GM18870 (cell line): ENCODE measurements around the gene HPCAL1.

Source experiments
- ATAC-seq: cut with Tn5 transposase; IDR thresholded peaks from one replicate; pipeline ENCODE4 v1.9.1; 2021; ENCODE audit warnings: moderate library complexity; ENCODE audit not compliant: unreplicated experiment

The HPCAL1 gene

GRCh38 chr2:10382354-10383061 is 79.8 kb downstream of the HPCAL1 start:
- ATAC-seq, result no peak

DNA sequence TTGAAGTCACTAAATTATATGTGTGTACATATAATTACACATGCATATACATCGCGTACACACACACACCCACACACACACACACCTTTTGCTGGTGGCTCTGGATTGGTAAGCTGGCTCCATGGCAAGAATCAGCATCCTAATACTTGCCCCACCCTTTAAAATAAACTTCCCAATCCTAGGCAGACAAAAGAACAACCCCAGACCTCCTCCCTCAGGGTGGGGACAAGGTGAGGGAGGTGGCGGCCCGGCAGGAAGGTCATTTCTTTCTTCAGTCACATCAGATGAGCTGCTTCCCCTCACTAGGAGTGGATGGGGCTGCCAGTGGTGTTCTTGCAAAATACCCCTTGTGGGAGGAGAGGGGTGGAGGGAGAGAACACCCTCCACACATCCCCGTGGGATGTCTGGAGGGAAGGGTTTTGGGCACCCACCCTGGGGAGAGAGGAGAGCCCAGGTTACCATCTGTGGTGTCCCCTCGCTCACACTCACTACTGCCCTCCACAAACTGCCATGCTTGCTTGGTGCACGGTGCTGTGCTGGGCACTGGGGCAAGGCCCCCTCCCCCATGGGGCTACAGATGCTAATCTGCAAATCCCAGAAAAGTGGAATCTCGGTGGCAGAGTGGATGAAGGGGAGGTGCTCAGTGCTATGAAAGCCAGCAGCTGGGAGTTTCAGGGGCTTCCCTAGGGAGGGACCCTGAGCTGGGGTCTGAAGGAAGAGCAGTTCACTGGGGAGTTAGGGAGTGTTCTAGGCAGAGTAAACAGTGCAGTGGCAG is 81.4 kb downstream of the HPCAL1 start:
- no peak for ATAC-seq

DNA sequence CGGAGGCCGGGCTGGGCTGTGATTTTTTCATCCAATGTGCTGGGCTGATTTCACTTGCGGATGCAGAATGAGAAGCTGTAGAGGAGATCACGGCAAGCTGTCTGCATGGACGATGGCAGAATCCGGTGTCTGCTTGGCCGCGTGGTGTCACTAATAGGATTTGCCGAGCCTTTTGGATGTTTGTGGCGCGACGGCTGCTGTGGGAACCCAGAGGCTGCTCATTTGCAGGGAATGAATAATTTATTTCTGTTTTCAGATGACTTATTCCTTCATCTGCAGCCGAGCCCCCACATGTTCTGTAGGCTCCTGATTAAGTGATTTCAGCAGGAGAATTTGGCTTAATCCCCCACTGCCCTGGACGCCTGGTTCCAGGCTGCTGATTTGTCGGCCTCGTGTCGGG is 82.8 kb downstream of the HPCAL1 start:
- no peak for ATAC-seq

DNA sequence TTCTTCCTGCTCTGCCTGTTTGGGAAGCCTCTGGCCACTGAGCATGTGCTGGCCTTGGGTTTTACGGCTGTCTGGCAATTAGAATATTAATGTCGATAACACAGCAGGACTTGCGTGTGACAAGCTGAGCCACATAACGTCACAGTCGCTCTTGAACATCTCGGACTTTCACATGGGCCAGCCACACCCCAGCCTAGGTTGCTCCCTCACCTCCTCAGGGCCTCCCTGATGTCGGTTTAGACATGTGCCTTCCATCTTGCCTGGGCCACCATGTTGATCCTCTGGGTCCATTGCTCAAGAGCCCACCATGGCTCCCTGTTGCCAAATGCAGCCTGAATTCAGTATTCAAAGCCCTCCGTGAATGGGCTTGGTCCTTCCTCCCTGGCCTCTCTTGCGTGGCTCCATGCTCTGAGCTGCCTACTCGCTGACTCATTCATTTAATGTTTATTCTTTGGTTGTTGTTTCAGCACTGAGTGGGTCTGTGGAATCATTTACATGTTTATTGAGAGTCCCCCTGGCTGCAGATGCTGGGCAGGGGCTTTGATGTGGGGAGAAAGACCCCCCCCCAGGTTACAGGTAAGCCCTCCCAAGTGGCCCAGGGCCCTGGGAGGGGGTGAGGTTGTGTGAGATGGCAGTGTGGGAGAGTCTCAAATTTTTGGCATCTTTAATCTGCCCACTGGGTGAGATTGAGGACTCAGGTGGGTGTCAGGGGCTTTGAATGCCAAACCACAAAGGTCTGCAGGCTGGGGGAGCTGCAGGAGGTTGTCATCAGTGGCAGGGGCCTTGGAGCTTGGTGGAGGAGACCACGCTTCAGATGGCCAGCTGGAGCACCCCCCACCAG is 83.4 kb downstream of the HPCAL1 start:
- ATAC-seq, result no peak

DNA sequence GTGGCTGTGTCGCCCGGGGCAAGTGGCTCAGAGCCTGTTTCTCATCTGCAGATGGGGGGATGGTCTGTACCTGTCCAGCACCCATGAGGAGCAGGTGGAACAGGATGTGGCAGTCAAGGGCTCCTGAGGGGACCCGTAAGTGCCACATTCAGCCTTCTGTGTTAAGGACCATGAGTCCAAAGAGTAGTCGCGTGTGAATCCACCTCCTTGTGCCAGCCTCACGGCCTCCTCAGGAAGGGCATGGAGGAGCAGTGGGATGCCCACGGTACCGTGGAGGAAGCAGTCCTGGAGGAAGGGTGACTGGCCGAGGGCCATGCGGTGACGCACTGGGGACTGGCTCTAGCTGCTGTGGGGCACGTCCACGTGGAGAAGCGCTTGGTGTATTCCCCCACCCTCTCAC is 84.3 kb downstream of the HPCAL1 start:
- no peak for ATAC-seq

GRCh38 chr2:10388954-10389560 is 86.4 kb downstream of the HPCAL1 start:
- no peak for ATAC-seq

- no peak for ATAC-seq
Measured at GRCh38 chr2:10389573-10389972, 86.9 kb downstream of the HPCAL1 start.

DNA sequence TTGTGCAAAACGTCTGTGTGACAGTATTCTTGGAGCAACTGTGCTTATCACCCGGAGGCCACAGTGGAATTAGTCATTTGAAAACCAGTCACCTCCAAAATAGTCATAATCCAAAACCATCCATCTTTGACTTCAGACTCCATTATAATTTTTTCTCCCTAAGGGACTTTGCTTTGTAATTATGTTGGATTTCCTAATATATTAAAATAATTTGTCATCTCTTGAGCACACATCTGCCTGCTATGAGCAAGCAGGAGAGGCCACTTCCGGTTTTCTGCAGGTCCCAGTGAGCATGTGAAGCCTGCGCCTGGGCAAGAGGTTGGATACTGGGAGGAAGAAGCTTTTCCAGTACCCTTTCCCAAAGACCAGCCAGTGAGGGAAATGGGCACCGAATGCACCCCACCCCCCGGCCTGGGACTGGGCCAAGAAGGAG is 87.7 kb downstream of the HPCAL1 start:
- no peak for ATAC-seq

DNA sequence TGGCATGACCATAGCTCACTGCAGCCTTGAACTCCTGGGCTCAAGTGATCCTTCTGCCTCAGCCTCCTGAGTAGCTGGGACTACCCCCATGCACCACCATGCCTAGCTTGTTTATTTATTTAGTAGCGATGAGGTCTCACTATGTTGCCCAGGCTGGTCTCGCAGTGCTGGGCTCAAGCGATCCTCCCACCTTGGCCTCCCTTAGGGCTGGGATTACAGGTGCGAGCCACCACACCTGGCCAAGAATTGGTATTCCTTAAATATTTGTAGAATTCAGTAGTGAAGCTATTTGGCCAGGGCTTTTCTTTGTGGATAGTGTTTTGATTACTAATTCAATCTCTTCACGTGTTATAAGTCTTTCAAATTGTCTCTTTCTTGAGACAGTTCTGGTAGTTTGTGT is 89.4 kb downstream of the HPCAL1 start:
- no peak for ATAC-seq

DNA sequence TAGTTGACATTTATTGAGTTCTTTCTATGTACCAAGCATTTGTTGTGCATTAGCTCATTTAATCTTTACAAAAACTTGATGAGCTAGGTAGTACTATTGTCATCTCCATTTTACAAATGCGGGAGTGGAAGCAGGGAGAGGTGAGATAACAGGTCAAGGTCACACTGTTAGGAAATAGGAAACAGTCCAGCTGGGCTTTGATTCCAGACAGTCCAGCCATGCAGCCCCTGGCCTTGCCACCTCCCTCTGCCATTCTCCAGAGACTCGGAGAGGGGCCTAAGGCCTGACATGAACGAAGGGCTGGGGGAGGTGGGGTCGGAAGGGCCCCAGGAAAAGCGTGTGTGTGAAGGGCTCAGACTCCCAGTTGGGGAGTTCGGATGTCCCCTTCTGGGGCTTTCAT is 89.8 kb downstream of the HPCAL1 start:
- ATAC-seq, result no peak

- no peak for ATAC-seq
Measured at GRCh38 chr2:10392951-10393639, 90.4 kb downstream of the HPCAL1 start.

DNA sequence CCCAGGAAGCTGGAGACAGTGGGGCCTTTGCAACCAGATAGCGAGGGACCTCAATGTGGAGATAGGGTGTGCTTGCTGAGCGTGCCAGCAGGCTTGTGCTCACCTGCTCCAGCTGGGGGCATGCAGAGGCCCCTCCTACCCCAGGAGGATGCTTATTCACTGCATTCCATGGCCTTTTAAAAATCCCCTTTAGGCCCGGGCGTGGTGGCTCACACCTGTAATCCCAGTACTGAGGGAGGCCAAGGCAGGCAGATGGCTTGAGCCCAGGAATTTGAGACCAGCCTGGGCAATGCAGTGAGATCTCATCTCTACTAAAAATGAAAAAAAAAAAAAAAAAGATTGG is 90.9 kb downstream of the HPCAL1 start:
- no peak for ATAC-seq

- no peak for ATAC-seq
Measured at GRCh38 chr2:10395893-10396292, 93.2 kb downstream of the HPCAL1 start.

GRCh38 chr2:10396464-10396863 is 93.8 kb downstream of the HPCAL1 start:
- ATAC-seq, result no peak

DNA sequence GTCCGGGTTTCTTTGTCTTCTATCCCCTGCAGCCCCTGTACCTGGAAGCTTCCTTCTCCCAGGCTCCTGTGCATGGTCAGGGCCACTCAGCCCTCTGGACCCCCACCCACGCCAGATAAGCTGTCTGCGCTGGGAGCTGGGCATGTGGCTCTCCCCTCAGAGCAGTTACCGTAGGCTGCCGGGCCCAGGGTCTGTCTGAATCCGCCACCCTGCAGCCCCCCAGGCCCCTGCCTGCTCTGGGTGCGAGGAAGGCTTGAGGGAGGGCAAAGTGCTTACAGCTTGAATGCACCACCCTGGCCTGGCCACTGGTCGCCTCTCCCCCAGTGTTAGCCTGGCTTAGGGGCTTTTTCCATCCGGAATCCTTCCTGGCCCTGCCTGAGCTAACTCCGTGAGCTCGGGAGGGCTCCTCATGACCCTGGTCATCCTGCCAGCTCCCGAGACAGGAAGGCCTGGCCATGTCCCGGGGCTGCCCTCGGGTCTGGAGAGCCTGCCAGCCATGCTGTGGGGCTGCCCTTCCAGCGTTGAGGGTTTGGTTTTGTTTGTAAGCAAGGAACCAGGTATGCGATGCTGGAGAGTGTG is 94.7 kb downstream of the HPCAL1 start:
- no peak for ATAC-seq

DNA sequence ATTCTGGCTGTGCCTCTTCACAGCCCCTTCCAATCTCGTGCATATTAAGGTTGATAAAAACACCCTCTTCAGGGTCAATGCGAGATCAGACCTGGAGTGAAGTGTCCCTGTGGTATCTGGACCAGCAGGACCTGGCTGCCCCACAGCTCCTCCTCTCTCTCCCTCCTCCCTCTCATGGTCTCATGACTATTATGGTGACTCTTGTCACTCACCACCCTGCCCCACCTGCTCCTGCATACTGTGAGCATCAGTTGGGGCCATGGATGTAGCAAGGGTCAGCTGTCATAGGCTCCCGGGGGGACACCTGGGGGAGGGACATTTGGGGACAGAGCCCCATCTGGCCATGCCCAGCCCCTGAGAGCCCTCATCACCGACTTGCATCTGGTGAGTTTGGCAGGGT is 95.2 kb downstream of the HPCAL1 start:
- no peak for ATAC-seq

DNA sequence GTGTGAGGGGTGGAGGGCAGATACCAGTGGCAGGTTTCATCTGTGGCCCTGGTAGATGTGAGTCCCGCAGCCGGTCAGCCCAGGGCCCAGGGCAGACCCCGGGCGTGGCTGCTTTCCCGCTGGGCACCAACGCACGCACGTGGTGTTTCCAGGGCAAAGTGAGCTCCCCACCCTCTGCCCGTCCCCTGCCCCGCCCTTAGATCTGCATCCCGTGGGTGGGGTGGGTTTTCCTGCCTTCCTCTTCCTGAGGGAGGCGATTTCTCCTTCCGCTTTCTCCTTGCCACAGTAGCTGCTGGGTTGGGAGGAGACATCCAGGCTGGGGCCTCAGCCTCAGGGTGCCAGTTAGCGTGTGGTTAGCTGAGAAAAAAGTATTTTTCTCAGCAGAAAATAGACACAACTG is 95.8 kb downstream of the HPCAL1 start:
- ATAC-seq, result no peak

DNA sequence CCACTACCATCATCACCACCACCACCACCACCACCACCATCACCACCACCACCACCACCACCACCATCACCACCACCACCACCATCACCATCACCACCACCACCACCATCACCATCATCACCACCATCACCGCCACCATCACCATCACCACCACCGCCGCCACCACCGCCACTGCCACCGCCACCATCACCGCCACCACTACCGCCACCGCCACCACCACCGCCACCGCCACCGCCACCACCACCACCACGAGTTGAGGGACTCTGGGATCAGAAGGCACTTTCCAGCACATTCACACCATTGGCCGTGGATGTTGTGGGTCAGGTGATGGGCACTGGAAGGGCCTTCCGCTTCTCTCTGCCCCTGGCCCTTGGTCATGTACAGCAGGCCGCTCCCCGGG is 96.7 kb downstream of the HPCAL1 start:
- ATAC-seq, result no peak

DNA sequence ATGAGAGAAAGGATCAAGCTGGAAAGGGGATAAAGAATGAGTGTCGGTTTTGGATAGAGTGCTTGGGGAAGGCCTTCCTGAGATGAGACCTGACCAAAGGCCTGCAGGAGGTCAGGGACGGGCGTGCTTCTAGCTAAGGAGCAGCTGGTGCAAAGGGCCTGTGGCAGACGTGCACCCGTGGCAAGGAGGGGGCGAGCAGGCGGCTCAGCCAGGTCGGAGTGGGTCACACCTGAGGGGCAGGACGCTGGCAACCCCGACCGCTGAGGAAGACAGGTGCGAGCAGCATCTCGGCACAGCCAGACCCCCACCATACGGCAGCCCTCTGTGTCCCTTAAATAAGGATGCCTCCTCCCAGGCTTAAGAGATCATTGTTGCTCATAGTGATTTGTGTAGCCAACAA is 97.3 kb downstream of the HPCAL1 start:
- ATAC-seq, result no peak

- ATAC-seq, result no peak
Measured at GRCh38 chr2:10400568-10400977, 97.9 kb downstream of the HPCAL1 start.
